Measurements from ENCODE around the gene SPCS3.
A peak's percentile ranks its signal among the peaks of the same experiment; 100 is the strongest.
"Not testable (repeated sequence)": the region's sequence is repeated elsewhere in the genome, so short reads cannot be mapped to it uniquely, and the experiment has no call there.

SPCS3 gene

DNA sequence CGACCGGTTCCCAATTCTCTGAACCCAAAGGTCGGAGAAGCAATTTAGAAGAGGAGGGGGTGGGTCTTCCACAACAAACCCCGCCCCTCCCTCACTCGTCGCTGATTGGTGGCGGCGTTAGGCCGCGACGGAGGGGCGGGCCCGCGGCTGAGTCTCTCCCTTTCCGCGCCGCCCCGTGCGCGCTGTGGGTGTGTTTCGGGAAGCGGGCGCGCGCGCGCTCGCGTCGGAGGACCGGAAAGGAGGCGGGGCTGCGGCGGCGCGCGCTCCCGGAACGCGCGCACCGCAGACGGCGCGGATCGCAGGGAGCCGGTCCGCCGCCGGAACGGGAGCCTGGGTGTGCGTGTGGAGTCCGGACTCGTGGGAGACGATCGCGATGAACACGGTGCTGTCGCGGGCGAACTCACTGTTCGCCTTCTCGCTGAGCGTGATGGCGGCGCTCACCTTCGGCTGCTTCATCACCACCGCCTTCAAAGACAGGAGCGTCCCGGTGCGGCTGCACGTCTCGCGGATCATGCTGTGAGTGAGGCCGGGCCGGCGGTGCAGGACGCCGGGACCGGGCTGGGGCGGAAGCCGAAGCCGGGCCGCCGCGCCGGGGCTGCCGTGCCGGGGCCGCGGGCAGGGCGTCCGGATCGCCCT, at the start of gene SPCS3:
Gene SPCS3 (plus strand): TSS at position 263 of the 636 bp plus-strand sequence. CDS start 111 bp downstream, at position 374.
- DNase-seq (ENCODE audit: low spot score) = peak; percentile 98

GRCh38 chr4:176270669-176271068, 49.1 kb upstream of the SPCS3 start:
- DNase-seq (ENCODE audit: low spot score) = peak; percentile 85

DNA sequence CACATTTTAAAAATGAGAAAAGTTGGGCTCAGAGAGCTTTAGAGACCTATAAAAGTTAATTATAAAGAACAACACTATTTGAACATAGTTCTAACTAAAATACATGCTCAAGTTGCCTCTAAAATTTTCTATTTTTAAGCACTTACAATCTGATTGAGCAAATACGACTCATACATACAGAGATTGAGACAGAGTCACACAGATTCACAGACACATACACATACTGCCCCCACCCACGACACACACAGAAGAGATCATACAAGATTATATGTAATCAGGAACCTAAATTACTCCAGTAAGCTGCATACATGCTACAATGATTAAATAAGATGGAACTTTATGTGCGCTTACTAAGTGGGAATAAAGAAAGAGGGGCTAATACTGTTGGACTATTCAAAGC, 48.0 kb upstream of the SPCS3 start:
- DNase-seq (ENCODE audit: low spot score) = no peak

DNA sequence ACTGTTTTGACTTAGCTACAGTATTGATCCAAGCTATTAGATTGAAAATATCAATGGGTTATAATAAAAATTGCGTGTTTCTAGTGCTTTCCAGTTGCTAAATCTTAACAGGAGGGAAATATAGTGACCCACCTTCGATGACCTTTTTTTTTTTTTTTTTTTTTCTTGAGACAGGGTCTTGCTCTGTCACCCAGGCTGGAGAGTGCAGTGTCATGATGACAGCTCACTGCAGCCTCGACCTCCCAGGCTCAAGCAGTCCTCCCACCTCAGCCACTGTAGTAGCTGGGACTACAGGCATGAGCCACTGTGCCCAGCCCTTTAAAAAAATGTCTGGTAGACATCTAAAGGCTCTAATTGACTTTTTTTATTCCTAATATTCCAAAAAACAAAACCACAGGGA, 47.0 kb upstream of the SPCS3 start:
- no peak for DNase-seq (ENCODE audit: low spot score)

DNA sequence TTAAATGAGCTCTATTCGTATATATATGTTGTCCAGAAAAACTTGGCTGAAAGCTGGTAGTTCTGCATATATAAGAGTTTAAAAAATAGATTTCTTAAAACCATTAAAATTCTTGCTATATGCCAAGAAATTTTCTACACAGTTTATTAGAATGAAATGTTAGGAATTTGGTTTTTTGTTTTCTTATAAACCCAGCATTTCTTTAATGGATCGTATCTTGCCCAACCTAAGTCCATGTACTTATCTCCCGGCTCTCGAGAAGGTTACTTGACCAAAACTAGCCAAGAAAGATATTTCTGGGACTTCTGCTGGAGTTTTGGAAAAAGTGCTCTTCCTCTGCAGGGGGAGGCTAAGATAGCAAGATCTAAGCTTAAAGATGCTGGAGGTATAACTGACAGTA, 46.0 kb upstream of the SPCS3 start:
- no peak for DNase-seq (ENCODE audit: low spot score)

DNA sequence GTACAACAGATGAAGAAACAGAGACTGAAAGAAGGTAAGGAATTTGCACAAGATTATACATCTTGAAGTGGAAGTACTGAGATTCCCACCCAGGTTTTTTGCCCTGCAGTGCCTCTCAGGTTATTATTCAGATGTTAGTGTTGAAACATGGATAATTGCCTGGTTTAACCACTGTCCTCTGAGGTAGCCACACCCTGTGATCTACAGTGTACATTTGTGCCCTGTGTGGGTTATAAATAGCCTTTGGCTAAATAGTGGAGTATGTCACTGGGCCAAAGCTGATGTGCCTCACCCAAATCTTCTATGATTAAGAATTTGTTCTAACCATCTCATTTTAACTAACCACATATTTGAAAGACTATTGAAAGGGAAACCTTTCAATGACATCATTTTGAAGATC, 45.3 kb upstream of the SPCS3 start:
- peak; percentile 56 for DNase-seq (ENCODE audit: low spot score)

GRCh38 chr4:176276710-176277109, 43.1 kb upstream of the SPCS3 start:
- DNase-seq (ENCODE audit: low spot score) = no peak

DNA sequence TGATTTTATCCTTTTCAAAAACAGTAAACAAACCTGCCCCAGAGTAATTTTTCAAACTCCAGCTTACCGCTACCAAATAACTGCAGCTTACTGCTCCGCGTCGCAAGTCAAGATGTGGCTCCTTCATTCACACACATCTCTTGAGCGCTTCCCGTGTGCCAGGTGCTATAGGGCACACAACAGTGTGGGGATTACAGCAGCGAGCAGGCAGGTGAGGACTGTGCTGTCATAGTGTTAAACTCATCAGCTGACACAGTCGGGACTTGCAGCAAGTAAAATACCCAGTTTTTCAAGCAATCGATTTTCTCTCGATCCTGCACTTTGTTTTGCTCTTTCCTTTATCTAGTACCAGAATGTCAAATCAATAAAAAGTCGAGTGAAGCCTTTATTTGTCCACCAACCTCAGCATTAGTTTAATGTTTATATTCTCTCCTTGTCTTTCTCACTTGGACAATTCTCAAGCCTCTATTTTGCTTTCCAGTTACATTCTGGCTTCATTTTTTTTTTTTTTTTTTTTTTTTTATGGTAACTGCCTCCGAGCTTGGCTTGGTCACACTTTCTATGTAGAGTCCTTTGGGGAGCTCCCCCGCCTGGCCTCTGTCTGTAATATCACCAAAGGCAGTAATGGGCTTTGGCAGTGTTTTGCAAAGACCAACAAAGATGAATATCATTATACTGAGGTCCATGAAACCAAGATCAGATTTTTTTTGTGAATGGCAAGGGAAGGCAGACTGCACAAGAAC, 42.4 kb upstream of the SPCS3 start:
- peak; percentile 81 for DNase-seq (ENCODE audit: low spot score)

- not testable (repeated sequence) for DNase-seq (ENCODE audit: low spot score)
These were observed 40.2 kb upstream of the SPCS3 start for GRCh38 chr4:176279560-176279959.

GRCh38 chr4:176286728-176287127, 33.0 kb upstream of the SPCS3 start:
- no peak for DNase-seq (ENCODE audit: low spot score)

DNA sequence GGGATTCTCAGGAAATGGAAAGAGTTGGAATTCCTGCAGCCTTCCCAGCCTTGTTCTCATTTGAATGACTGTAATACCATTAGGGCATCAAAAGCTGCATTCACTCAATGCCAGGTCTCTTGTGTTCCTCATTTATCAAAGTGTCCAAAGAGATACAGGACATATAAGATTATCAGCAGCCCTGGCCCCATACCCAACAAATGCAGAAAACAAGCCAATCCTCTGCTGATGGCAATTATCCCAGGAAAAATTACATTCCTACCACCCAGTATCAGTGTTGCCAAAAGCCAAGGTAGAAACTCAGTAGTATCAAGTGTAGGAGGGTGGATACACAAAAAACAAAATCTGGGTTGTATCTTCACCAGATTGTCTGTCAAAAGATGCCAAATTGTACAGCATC, 32.2 kb upstream of the SPCS3 start:
- no peak for DNase-seq (ENCODE audit: low spot score)

DNA sequence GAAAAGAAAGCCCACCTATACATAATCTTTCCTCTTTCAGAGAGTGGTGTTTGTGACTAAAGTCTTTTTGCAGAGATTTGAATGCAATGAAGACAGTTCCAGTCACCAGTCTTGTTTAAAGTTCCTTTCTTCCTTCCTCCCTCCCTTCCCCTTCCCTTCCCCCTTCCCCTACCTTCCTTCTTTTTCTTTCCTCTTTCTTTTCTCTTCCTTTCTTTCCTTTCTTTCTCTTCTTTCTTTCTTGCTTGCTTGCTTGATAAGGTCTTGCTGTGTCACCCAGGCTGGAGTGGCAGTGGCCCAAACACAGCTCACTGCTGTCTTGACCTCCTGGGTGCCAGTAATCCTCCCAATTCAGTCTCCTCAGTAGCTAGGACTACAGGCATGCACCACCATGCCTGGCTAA, 31.7 kb upstream of the SPCS3 start:
- DNase-seq (ENCODE audit: low spot score) = no peak

GRCh38 chr4:176289561-176289960, 30.2 kb upstream of the SPCS3 start:
- no peak for DNase-seq (ENCODE audit: low spot score)

DNA sequence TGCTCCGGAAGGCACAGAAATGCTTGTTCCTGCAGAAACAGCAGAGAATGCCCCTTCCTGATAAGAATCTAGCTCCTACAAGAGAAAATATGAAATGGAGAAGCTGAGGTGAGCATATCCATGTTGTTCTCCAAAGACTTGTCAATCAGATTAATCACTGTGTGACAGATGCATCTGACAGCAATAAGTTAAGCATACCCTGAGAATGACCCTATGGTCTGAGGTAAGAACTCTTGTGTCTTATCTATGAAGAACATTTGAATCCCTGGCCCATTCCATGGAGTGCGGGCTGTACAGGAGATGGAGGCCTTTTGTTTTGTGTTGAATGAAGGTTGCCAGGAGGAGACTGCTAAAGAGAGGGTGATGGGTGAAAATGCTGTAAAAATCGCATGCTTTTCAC, 29.2 kb upstream of the SPCS3 start:
- no peak for DNase-seq (ENCODE audit: low spot score)

GRCh38 chr4:176291748-176292147, 28.0 kb upstream of the SPCS3 start:
- DNase-seq (ENCODE audit: low spot score) = no peak

- no peak for DNase-seq (ENCODE audit: low spot score)
These were observed 26.8 kb upstream of the SPCS3 start for GRCh38 chr4:176292920-176293319.

GRCh38 chr4:176293660-176294059, 26.1 kb upstream of the SPCS3 start:
- DNase-seq (ENCODE audit: low spot score) = no peak

- not testable (repeated sequence) for DNase-seq (ENCODE audit: low spot score)
These were observed 23.9 kb upstream of the SPCS3 start for GRCh38 chr4:176295907-176296306.

GRCh38 chr4:176298664-176299063, 21.1 kb upstream of the SPCS3 start:
- DNase-seq (ENCODE audit: low spot score) = no peak

DNA sequence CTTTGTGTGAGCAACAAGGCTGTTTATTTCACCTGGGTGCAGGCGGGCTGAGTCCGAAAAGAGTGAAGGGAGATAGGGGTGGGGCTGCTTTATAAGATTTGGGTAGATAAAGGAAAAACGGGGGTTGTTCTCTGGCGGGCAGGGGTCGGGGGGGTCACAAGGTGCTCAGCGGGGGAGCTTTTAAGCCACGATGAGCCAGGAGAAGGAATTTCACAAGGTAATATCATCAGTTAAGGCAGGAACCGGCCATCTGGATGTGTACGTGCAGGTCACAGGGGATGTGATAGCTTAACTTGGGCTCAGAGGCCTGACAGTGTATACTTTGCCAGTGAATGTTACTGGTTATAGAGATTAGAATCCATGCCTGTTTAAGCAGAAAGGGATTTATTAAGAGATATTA, 19.7 kb upstream of the SPCS3 start:
- DNase-seq (ENCODE audit: low spot score) = no peak

DNA sequence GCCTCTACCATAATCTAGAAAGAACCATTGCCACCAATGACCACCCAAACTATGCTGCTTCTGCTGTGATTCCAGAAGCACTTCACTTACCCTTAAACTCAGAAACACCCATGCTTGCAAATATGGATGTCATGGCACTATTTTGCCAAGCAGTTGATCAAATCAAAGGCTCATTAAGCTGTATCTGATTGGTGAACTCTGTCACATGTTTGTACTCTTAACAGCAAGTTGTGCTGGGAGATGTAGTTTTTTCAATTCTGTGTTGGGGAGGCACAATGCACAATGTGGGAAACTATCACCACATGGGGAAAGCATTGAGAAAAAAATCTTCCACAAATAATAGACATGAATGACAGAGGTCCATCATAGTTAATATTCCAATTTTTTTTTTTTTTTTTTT, 19.2 kb upstream of the SPCS3 start:
- no peak for DNase-seq (ENCODE audit: low spot score)

- peak; percentile 68 for DNase-seq (ENCODE audit: low spot score)
These were observed 17.2 kb upstream of the SPCS3 start for GRCh38 chr4:176302283-176303275.

GRCh38 chr4:176303938-176304337, 15.8 kb upstream of the SPCS3 start:
- no peak for DNase-seq (ENCODE audit: low spot score)
